Activated effector memory CD4-positive, alpha-beta T cell treated with anti-CD3 and anti-CD28 coated beads, Interleukin-2, amount 50 U/mL, for 16 hours (primary cell): ENCODE results near the gene APBB2.
"Not testable (repeated sequence)": the region's sequence is repeated elsewhere in the genome, so short reads cannot be mapped to it uniquely, and the experiment has no call there.

Experiments
- DNase-seq: peaks from one replicate; pipeline ENCODE4 v3.0.0-alpha.2; 2020

APBB2 gene

DNA sequence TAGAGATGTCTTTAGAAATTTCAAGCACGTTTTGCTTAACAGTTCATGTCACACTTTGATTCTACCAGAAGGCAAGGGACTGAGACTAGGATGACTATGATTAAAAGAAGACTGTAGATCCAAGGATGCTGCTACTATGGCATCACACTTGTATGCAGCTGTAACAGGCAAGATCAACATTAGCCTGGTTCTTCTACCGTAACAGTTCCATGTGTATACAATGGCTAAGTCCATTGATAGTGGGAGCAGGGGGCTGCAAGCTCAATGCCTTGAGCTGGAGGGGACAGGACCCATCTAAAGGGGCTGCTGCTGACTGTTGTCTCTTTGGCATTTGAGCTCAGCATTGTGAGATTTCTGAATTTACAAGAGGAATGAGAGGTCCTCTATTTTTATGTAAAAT is 212.0 kb downstream of the APBB2 start:
- no peak for DNase-seq

DNA sequence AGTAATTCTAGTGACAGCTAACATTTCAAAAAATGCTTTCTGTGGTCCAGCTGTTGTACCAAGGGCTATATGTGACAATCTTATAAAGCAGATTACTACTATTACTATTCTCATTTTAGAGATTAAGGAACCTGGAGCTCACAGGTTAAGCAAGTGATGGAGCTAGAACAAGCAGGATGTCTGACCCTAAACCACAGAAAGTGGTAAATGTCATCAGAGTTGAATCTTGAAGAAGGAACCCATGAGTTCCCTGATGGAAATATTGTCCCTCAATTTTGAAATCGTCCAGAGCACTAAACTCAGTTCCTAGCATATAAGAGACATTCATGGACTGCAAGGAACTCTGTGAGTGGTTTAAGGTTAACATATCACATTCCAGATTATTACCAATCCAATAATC is 214.0 kb downstream of the APBB2 start:
- DNase-seq, result no peak

DNA sequence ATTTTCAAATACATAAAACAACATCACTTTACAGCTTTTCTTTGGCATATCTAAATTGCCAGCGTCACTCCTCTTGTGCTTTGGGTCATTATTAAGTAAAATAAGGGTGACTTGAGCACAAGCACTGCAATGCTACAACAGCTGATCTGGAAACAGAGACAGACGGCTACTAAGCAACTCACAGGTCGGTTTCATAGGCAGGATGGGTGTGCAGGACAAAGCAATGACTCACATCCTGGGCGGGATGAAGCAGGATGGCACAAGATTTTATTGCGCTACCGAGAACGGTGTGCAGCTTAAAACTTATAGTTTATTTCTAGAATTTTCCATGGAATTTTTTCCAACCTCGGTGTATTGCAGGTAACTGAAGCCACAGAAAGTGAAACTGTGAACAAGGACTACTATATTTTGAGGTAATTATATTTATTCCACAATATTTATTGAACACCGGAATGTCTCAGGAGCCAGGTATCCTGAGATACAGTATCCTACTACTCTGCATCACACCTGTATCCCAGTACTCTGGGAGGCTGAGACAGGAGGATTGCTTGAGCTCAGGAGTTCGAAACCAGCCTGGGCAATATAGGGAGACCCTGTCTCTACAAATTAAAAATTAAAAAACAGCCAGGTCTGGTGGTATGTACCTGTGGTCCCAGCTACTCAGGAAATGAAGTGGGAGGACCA is 215.5 kb downstream of the APBB2 start:
- DNase-seq, result no peak

DNA sequence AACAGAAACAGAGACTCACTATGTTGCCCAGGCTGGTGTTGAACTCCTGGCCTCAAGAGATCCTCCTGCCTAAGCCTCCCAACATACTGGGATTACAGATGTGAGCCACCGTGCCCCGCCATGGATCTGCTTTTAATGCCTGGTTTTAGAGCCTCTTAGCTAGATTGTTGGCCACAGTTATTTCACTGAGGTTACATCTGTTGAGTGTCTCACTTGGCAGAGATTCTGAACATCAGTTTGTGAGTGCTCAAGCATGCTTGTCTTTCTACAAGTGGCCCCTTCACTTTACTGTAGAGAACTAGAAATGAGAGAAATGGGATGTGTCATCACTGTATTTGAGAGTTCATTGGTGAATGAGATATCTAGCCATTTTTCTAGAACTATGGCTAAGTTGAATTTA is 218.5 kb downstream of the APBB2 start:
- DNase-seq, result no peak

DNA sequence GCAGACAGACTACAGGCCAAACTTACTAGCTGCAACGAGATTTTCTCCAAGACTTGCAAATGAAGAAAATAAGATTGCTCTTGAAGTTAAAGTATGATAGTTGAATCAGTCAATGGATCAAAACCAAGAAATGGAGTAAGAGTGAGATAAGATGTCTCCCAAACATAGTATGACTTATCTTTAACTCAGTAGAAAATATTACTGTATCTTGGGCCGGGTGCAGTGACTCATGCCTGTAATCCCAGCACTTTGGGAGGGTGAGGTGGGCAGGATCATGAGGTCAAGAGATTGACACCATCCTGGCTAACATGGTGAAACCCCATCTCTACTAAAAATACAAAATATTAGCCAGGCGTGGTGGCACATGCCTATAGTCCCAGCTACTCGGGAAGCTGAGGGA is 220.0 kb downstream of the APBB2 start:
- not testable (repeated sequence) for DNase-seq

DNA sequence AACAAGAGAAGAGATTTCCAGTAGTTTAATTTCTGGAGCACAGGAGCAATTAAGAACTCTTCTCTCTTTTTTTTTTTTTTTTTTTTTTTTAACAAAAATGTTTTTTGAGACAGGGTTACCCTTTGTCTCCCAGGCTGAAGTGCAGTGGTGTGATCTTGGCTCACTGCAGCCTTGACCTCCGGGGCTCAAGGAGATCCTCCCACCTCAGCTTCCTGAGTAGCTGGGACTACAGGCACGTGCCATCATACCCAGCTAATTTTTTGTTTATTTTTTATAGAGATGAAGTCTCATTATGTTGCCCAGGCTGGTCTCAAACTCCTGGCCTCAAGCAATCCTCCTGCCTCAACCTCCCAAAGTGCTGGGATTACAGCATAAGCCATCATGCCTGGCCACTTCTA is 221.0 kb downstream of the APBB2 start:
- DNase-seq, result not testable (repeated sequence)

DNA sequence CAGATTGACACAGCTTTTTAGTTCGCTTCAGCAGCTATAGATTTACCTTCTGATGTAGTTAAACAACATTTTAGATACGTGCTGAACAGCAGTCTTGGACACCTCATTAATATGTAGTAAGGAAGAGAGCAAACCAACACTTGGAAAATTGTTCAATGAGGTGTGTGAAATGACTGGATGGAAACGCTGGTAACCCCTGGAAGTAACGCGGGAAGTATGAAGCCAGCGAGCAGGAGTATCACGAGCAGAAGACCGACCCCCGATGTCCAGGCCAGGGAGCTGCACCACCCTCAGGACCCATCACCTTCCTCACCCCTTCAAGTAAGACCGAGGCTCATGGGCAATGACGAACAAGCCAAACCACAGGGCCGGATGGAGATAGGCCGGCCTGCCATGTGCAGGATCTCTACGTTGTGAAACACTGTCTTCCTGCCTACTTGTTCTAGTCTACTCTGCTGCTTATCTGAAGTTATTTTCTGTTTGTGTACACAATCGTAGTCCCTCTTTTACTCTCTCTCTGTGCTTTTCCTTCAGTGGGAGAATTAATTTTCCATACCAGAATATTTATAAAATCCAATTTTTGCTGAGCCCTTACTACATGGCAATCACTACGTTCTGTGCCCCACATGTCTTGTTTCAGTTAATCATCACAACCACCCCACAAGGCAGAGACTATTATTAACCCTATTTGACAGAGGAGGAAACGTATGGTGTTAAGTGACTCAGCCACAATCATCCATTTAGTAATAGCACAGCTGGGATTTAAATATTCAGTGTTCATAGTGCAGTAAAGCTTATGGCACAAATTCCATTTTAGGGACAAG is 221.7 kb downstream of the APBB2 start:
- DNase-seq, result no peak

DNA sequence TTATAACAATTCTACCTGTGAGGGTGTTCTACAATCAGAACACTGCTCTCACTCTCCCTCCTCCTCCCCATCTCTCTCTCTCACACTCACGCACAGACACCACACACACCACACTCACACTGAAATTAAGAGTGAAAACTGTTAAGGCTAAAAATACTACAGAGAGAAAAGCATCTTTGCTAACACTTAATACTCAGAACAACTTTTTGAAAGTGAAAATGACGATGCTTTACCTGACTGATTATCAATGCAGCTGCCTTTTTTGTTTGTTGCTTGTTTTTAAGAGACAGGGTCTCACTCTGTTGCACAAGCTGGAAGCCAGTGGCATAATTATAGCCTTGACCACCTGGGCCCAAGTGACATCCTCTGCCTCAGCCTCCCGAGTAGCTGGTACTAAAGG is 222.4 kb downstream of the APBB2 start:
- DNase-seq, result no peak

DNA sequence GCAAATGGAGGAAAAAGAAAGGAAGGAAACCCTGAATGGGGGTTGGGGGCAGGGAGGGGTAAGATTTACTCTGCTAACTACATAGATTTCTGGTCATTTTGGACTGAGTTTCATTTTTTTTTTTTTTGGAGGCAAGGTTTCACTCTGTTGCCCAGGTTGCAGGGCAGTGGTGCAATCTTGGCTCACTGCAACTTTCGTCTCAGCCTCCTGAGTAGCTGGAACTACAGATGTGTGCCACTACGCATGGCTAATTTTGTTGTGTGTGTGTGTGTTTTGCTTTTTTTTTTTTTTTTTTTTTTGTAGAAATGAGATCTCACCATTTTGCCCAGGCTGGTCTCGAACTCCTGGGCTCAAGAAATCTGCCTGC is 223.5 kb downstream of the APBB2 start:
- no peak for DNase-seq

DNA sequence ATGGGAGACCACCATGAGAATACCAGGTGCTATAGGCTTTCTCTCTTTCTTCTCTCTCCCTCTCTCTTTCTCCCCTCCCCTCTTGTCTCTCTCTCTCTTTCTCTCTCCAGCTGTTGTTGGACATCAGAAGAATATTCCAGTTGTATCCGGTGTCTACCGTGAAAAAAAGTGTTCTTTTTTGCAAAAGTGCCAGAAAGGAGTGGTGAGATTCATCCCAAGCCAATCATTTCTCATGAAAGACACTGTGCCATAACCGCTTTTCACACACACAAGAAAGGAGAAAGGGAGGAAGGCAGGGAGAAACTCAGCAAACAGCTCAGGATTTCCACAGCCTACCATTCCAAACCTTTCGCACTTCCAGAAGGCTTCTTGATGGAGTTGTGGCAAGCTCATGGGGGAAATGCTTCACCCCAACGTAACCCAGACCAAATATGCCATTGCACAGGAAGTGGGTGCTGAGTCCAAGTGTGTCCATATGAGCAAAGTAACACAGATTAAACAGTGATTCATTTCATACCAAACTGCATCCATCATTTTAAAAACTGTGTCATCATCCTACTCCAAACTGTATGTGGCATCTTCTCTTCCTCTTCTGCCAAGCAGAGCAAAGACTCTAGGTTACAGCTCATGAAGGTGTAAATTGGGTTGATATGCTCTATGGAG is 224.0 kb downstream of the APBB2 start:
- DNase-seq, result no peak

DNA sequence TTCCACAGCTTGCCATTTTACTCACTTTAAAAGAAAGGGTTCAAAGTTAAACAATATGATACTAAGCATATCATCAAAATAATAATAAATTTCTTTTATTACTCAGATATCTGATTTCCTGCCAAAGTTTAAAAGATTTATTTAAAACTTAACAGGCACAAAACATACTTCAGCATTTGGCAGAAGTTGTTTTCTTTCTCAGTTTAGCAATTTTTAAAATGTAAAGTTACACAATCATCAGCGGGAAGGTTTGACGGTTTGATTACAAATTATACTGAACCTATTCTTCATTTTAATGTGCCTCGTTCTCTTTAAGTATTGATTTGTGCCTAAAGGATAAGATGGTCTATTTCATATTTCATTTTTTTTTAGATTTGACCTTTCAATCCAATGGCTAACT is 227.2 kb downstream of the APBB2 start:
- no peak for DNase-seq

DNA sequence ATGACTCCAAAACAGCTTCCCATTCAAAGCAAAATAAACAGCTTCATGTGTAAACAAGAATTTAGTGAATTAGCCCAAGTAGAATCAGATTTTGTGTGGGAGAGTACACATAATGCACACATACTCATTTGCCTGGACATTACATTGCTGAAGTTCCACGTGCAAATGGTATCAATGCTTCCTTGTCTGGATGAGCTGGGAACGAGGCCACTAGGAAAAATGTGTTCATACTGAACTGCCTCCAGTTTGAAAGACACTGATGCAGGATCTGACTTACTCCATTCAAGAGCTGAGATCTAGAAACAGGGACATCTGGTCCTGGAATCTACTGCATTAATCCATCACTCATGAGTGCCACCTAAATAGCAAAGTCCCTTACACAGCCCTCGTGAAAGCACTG is 228.0 kb downstream of the APBB2 start:
- no peak for DNase-seq

DNA sequence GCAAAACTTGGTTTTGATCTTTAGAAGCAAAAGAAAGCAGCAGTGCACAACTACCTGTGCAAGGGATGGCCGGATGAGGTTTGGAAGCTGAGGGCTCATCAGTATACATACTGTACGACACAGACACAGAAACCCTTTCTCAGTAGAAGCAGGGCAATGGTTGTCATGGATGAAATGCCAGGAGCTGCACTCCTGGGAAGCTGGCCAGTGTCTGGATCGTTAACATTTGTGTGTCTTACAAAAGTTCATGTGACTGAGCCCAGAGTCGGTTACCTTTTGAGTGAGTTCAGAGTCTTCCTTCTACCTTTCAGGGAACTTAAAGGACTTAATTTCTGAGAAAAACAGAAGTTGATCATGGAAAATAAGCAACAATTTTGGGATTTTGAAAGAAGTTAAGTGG is 230.3 kb downstream of the APBB2 start:
- DNase-seq, result no peak

DNA sequence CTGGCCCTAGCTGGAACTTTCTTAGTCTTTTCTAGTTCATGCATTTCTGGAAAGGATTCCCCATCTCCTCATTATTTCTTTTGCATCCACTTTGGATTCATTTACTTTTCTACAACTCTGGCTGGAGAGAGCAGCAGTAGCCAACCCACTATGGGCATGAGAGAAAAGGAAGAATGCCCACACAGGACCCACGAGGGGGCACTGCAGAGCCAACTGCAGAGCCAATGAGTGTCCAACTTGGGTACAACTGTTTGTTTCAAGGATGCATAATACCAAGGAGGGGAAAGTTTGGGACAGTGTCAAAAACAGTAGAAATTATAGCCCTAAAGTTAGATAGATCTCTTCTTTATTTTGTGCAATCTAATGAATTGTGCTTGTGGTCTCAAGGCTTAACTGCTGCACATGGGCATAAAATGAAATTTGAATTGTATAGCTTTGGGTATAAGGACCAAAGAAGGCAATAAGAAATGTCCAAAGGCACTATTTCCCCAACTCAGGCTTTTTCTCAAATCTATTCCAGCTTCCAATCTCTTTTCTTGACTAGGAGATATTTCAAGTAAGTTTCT is 233.9 kb downstream of the APBB2 start:
- DNase-seq, result no peak

DNA sequence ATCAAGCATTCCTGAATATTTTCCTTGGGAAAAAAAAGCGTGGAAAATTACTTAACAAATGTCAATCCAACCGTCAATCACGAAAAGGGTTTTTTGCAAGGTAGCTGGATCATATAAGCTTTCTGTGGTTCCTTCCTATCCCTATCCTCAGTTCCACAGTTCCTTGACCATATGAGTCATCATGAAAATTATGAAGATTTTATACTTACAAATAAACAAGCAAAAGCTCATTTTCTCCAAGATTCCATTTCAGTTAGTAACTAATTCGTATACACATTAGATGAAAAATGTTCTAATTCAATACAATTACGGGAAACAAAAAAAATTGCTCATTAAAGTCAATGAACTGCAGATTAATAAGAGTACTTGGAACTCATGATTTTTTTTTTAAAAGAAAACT is 235.8 kb downstream of the APBB2 start:
- DNase-seq, result no peak

DNA sequence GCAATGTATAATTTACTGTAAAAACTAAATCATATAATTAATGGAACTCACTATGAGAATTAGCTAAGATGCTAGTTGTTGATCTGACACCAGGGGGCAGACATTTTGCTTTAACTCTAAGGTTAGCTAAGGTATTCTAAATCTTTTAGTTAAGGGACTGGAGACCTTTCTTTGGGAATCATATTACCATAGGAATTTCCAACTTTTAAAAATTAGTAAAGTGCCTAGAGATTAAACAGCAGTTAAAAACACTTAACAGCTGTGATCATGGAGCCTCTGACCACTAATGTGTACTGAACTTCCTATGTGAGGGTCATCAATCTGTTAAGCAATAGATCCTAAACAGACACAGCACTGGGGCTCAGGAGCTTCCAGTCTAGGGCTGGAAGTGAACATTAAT is 238.0 kb downstream of the APBB2 start:
- DNase-seq, result no peak

DNA sequence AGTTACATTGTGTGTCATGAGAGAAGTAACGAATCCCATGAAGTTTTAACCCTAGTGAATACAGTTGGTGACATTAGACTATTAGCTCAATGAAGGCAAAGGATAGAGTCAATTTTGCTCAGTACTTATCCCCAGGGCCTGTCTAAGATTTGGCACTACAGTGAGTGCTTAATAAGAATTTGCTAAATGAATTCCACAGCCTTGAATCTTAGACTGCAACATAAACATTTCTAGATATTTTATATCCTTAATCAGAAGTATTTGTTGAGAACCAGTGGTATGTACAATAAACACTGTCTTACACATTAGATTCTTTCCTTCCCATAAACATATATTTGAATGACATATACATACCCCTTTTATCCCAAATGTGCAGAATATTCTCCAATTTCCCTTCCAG is 241.6 kb downstream of the APBB2 start:
- no peak for DNase-seq

DNA sequence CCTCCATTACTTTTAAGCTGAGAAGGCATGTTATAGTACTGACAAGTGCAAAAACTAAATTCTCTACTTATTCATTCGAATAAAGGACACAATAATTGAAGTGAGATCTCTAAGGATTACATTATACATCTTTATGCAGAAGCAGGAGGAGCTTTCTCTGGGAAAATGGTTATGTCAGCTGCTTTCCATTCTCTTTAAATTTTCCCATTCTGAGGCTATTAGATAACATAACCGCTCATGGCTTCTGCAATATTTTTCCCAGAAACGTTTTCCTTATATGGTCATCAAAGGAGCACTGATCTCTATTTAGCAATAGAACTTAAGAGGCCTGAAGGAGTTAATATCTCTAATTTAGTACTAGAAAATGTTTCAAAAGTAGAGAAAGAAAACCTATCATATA is 243.0 kb downstream of the APBB2 start:
- DNase-seq, result no peak

DNA sequence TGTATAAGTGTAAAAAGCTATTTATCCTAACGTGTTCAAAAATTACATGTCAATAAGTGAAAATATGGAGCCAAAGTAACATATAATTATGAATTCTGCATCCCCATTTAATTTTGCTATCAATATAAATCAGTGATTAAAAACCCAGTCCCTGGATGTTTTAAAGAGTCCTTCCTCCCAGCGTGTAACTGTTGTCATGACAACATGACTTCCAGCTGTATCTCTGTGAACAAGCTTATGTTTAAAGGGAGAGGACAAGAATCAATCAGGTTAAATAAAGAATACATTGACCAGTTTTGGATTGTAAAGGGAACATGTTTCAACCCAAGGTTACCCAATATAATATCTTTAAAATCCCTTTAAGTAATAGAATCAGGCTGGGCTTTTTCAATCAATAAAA is 244.8 kb downstream of the APBB2 start:
- DNase-seq, result no peak

DNA sequence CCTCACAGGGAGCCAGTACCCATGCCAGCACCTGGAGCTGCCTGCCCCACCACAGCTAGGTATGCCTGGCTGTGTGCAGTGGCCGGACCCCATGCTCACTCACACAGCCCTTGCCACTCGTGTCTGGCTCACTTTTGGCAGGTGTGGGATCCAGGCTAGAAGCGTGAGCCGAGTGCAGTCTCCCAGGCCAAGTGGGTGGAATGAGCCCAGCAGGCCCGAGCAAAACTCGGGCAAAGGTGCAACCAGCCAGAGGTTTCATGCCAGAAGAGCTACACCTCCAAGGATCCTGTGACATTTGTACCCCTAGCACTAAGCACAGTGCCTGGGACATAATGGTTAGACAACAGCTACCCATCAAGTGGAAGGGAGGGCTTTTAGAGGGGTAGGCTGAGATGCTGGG is 246.8 kb downstream of the APBB2 start:
- DNase-seq, result no peak

DNA sequence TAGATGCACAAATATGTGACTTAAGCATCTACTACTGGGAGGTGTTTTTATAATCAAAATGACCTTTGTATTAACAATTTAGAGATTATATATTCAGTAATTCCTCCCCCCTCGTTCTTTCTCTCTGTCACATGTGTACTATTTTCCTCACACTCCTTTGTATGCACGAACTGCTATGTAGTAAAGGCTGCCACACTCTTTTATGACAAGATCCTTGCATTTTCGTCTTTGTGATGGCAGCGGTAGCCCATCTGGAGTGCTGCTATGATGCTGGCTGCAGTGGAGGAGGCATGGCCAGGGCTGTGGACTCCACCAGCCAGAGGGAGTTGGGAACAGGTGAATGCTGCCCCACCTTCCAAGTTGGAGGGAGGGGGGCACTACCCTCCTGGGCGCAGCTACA is 248.3 kb downstream of the APBB2 start:
- DNase-seq, result no peak

DNA sequence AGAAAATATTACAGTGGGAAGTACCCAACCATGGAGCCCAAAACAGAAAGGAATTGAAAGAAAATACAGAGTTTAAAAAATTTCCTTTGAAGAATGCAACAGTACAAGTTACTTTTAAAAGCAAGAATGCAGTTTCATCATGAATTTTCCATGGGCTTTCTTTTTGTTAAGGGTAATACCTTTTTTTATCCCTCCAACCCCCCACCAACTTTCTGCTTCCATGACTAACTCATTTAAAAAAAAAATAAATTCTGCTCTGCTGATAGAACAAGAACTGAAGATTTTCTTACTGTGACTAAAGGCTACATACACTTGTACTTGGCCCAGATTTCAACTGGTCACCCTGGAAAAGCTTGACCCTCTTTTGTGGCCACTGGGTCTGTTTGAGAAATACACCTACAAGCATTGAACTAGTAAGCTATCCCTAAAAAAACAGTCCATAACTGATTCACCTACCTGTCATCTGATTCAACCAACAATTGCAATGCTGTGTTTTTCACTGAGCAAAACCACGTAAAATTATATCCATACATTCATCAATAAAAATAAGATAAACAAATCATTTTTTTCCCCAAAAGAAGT is 250.4 kb downstream of the APBB2 start:
- no peak for DNase-seq

DNA sequence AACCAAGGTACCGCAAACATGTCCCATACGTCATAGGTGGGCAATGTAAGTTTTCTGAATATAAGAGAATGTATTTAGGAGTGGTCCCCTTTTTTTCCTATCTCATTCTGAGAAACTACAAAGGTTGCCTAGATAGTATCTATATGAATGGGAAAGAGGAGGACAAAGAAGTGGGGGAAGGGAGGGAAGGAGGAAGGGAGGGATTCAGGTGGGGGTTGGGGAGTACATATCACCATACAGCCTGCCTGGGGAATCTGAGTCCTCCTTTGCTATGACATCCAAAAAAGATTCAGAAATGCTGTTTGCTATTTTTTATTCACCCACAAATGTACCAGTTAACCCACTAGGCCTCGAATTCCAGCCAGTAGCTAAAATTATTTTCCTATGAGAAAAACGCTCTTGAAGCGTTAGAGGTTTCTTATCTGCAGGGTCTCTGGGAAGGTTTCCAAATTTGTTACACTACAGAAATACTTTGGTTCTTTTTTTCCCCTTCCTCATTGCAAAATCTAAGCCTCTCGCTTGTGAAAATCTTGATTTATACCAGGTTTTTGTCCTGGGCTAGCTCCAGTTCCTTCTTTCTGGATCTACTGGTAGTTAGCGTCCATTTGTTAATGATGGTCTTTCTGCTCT is 251.7 kb downstream of the APBB2 start:
- no peak for DNase-seq
